Measurements from ENCODE around the gene KRT15.

Gene KRT15

GRCh38 chr17:41486316-41486715 is 32.4 kb downstream of the KRT15 start:
- in situ Hi-C loops (cut with MboI; ENCODE audit: low sequenced_read_pairs, unreplicated experiment) = no loop called here
- no peak for DNase-seq (ENCODE audit: low spot score)
- TF ChIP-seq CTCF (IDR thresholded peaks at IDR 0.05; ENCODE audit: borderline replicate concordance, control extremely low read depth, extremely low read depth, insufficient read depth, missing control alignments) = no peak

- DNase-seq (ENCODE audit: low spot score) = no peak
- TF ChIP-seq CTCF (IDR thresholded peaks at IDR 0.05; ENCODE audit: borderline replicate concordance, control extremely low read depth, extremely low read depth, insufficient read depth, missing control alignments) = no peak
- in situ Hi-C loops (cut with MboI; ENCODE audit: low sequenced_read_pairs, unreplicated experiment) = no loop called here
These were observed 33.5 kb downstream of the KRT15 start for GRCh38 chr17:41484920-41485904.

GRCh38 chr17:41483991-41484826 is 34.5 kb downstream of the KRT15 start:
- in situ Hi-C loops (cut with MboI; ENCODE audit: low sequenced_read_pairs, unreplicated experiment) = no loop called here
- TF ChIP-seq CTCF (IDR thresholded peaks at IDR 0.05; ENCODE audit: borderline replicate concordance, control extremely low read depth, extremely low read depth, insufficient read depth, missing control alignments) = no peak
- DNase-seq (ENCODE audit: low spot score) = no peak

- in situ Hi-C loops (cut with MboI; ENCODE audit: low sequenced_read_pairs, unreplicated experiment) = no loop called here
- no peak for TF ChIP-seq CTCF (IDR thresholded peaks at IDR 0.05; ENCODE audit: borderline replicate concordance, control extremely low read depth, extremely low read depth, insufficient read depth, missing control alignments)
- DNase-seq (ENCODE audit: low spot score) = no peak
These were observed 35.2 kb downstream of the KRT15 start for GRCh38 chr17:41483531-41483930.

- in situ Hi-C loops (cut with MboI; ENCODE audit: low sequenced_read_pairs, unreplicated experiment) = no loop called here
- no peak for DNase-seq (ENCODE audit: low spot score)
These were observed 37.7 kb downstream of the KRT15 start, which contains the start of gene KRT35 for GRCh38 chr17:41481036-41481435. Gene KRT35, minus strand, starts transcription at chr17:41481151. Its CDS starts 54 bp downstream, at chr17:41481097.

More at GRCh38 chr17:41481036-41481435, 37.7 kb downstream of the KRT15 start, which contains the start of gene KRT35:
- no peak for TF ChIP-seq CTCF (IDR thresholded peaks at IDR 0.05; ENCODE audit: borderline replicate concordance, control extremely low read depth, extremely low read depth, insufficient read depth, missing control alignments)
